H1 (cell line): ENCODE results near the gene RAPGEF1. TPM values are rescaled to one million over a fixed set of nuclear protein-coding genes. Genes with fewer than 3 reads are reported as not detected.

Source experiments
- CTCF ChIA-PET: fragments of 300-600 bp; sonication (Branson Sonifier 250); formaldehyde crosslinking; loops from one replicate; lab custom pipeline; 2021; ENCODE audit not compliant: partially characterized antibody; lab: Charles Lee
- POLR2A ChIA-PET: fragments of 300-600 bp; sonication (Branson Sonifier 250); formaldehyde crosslinking; loops from one replicate; lab custom pipeline; 2021; ENCODE audit warnings: inconsistent platforms; ENCODE audit not compliant: partially characterized antibody; lab: Charles Lee
- DNase-seq, 2 experiments: peaks; one replicate each; pipeline versions ENCODE4 v3.0.0 to v3.0.0-alpha.2; 2010 to 2022; ENCODE audit warnings: low spot score in 2 of 2, low read depth in 1 of 2, mixed read lengths in 1 of 2
- FAIRE-seq: peaks from 2 replicates; lab custom pipeline; 2011; peaks lifted over from hg19 to GRCh38; lab: Jason Lieb, UNC
- H2AFZ ChIP-seq: 2 replicates; pipeline ENCODE4 v1.8.1; 2012; ENCODE audit warnings: low read length, inconsistent platforms
- H2AK5ac ChIP-seq: 2 replicates; pipeline ENCODE4 v1.6.1; 2013; ENCODE audit warnings: low read depth, low read length
- H2BK120ac ChIP-seq: replicated peaks from 2 replicates; pipeline ENCODE3; 2013; ENCODE audit warnings: low read depth, low read length, inconsistent platforms
- H2BK12ac ChIP-seq: 2 replicates; pipeline ENCODE4 v1.6.1; 2013; ENCODE audit warnings: low read depth, low read length
- H2BK15ac ChIP-seq: 2 replicates; pipeline ENCODE4 v1.6.1; 2013; ENCODE audit warnings: low read length
- H2BK20ac ChIP-seq: 2 replicates; pipeline ENCODE4 v1.6.1; 2013; ENCODE audit warnings: low read length
- H2BK5ac ChIP-seq: 2 replicates; pipeline ENCODE4 v1.6.1; 2013; ENCODE audit warnings: low read depth, low read length
- H3K14ac ChIP-seq: 2 replicates; pipeline ENCODE4 v1.6.1; 2013; ENCODE audit warnings: inconsistent platforms; ENCODE audit not compliant: insufficient read length
- H3K18ac ChIP-seq: 2 replicates; pipeline ENCODE4 v1.6.1; 2013; ENCODE audit warnings: low read length; ENCODE audit errors: extremely low read depth
- H3K23ac ChIP-seq: 2 replicates; pipeline ENCODE4 v1.6.1; 2013; ENCODE audit warnings: inconsistent platforms; ENCODE audit not compliant: insufficient read length
- H3K23me2 ChIP-seq: 2 replicates; pipeline ENCODE4 v1.6.1; 2013; ENCODE audit warnings: low read depth, low read length
- H3K27ac ChIP-seq: 2 replicates; pipeline ENCODE4 v1.6.1; 2011; ENCODE audit warnings: low read depth, low read length, inconsistent platforms
- H3K27me3 ChIP-seq, 4 experiments: replicated peaks in 1 of 4; 1 replicate in 1 of 4; 2 replicates in 3 of 4; pipeline versions ENCODE4 v1.6.1 to v1.8.1; 2011 to 2013; ENCODE audit warnings: low read length in 3 of 4, mild to moderate bottlenecking in 3 of 4, inconsistent platforms in 2 of 4, mixed read lengths in 2 of 4, moderate library complexity in 1 of 4; ENCODE audit not compliant: control insufficient read depth in 3 of 4, insufficient read depth in 3 of 4; ENCODE audit errors: extremely low read depth in 1 of 4
- H3K36me3 ChIP-seq, 4 experiments: 2 replicates each; pipeline versions ENCODE4 v1.6.1 to v1.8.1; 2011 to 2013; ENCODE audit warnings: mild to moderate bottlenecking in 4 of 4, low read length in 3 of 4, moderate library complexity in 2 of 4, control low read depth in 1 of 4, inconsistent platforms in 1 of 4; ENCODE audit not compliant: insufficient read depth in 4 of 4, control insufficient read depth in 2 of 4
- H3K4ac ChIP-seq: replicated peaks from 2 replicates; pipeline ENCODE3; 2013; ENCODE audit warnings: low read length, low read depth, mixed read lengths, inconsistent platforms; ENCODE audit not compliant: insufficient read length
- H3K4me1 ChIP-seq, 4 experiments: replicated peaks in 1 of 4; 1 replicate in 1 of 4; 2 replicates in 3 of 4; pipeline versions ENCODE4 v1.6.1 to v1.8.1; 2011 to 2013; ENCODE audit warnings: low read length in 3 of 4, inconsistent platforms in 2 of 4, mixed read lengths in 1 of 4; ENCODE audit not compliant: insufficient read depth in 4 of 4, control insufficient read depth in 3 of 4
- H3K4me2 ChIP-seq, 2 experiments: 2 replicates each; pipeline versions ENCODE4 v1.6.1 to v1.8.1; 2011 to 2013; ENCODE audit warnings: low read depth in 2 of 2, low read length in 2 of 2, control low read depth in 1 of 2, inconsistent platforms in 1 of 2, mild to moderate bottlenecking in 1 of 2; ENCODE audit not compliant: insufficient read depth in 1 of 2
- H3K4me3 ChIP-seq, 4 experiments: fragments of 200-600, 300-600 bp in 1 of 4; sonication (generic), shearing (Covaris generic), sonication (Bioruptor Twin) in 1 of 4; 2 replicates each; pipeline versions ENCODE4 v1.5.1 to v1.8.1; 2011 to 2016; ENCODE audit warnings: low read length in 4 of 4, low read depth in 3 of 4, control low read depth in 2 of 4, inconsistent platforms in 2 of 4, mild to moderate bottlenecking in 2 of 4, mixed read lengths in 1 of 4, moderate library complexity in 1 of 4; ENCODE audit not compliant: insufficient read depth in 2 of 4; ENCODE audit errors: extremely low read depth in 1 of 4
- H3K56ac ChIP-seq: replicated peaks from 2 replicates; pipeline ENCODE3; 2013; ENCODE audit warnings: low read depth, mild to moderate bottlenecking, mixed read lengths, low read length, inconsistent platforms; ENCODE audit not compliant: insufficient read length
- H3K79me1 ChIP-seq: 2 replicates; pipeline ENCODE4 v1.6.1; 2013; ENCODE audit warnings: low read depth, low read length, control low read depth
- H3K79me2 ChIP-seq, 2 experiments: 2 replicates each; pipeline versions ENCODE4 v1.6.1 to v1.8.1; 2012 to 2013; ENCODE audit warnings: low read length in 2 of 2, mild to moderate bottlenecking in 2 of 2, inconsistent platforms in 1 of 2; ENCODE audit not compliant: insufficient read depth in 2 of 2, control insufficient read depth in 1 of 2
- H3K9ac ChIP-seq, 4 experiments: replicated peaks in 1 of 4; 1 replicate in 1 of 4; 2 replicates in 3 of 4; pipeline versions ENCODE4 v1.6.1 to v1.8.1; 2011 to 2013; ENCODE audit warnings: low read depth in 3 of 4, low read length in 3 of 4, control low read depth in 2 of 4, mild to moderate bottlenecking in 2 of 4, moderate library complexity in 2 of 4, inconsistent platforms in 1 of 4; ENCODE audit errors: extremely low read depth in 1 of 4
- H3K9me3 ChIP-seq, 2 experiments: 2 replicates each; pipeline versions ENCODE4 v1.6.1 to v1.8.1; 2012 to 2013; ENCODE audit warnings: mild to moderate bottlenecking in 2 of 2, moderate library complexity in 2 of 2, control low read depth in 1 of 2, inconsistent platforms in 1 of 2, low read depth in 1 of 2, low read length in 1 of 2, mixed read lengths in 1 of 2; ENCODE audit not compliant: insufficient read depth in 2 of 2
- H4K20me1 ChIP-seq, 2 experiments: replicated peaks in 1 of 2; 2 replicates each; pipeline versions ENCODE3 to v1.8.1; 2011 to 2013; ENCODE audit warnings: inconsistent platforms in 2 of 2, low read length in 2 of 2, mild to moderate bottlenecking in 1 of 2; ENCODE audit not compliant: insufficient read depth in 2 of 2, control insufficient read depth in 1 of 2
- H4K5ac ChIP-seq: 2 replicates; pipeline ENCODE4 v1.6.1; 2013; ENCODE audit warnings: low read length, low read depth, mixed read lengths, inconsistent platforms; ENCODE audit not compliant: insufficient read length
- H4K8ac ChIP-seq: 2 replicates; pipeline ENCODE4 v1.8.0; 2013; ENCODE audit warnings: mild to moderate bottlenecking, moderate library complexity, low read length, inconsistent platforms; ENCODE audit not compliant: insufficient read depth; ENCODE audit errors: extremely low read depth
- H4K91ac ChIP-seq: replicated peaks from 2 replicates; pipeline ENCODE3; 2013; ENCODE audit warnings: low read length, mixed read lengths, inconsistent platforms; ENCODE audit not compliant: insufficient read length
- BCL11A ChIP-seq, 2 experiments: IDR thresholded peaks; one replicate each; pipeline ENCODE4 v1.6.1; 2011; ENCODE audit warnings: low read depth in 2 of 2, low read length in 2 of 2, mild to moderate bottlenecking in 2 of 2
- GABPA ChIP-seq: IDR thresholded peaks from 2 replicates; pipeline ENCODE4 v1.6.1; 2011; ENCODE audit warnings: mild to moderate bottlenecking, low read length, moderate library complexity, borderline replicate concordance; ENCODE audit not compliant: insufficient read depth
- NANOG ChIP-seq: IDR thresholded peaks from 2 replicates; pipeline ENCODE4 v1.6.1; 2011; ENCODE audit warnings: low read length, low read depth, mild to moderate bottlenecking, inconsistent platforms; ENCODE audit not compliant: insufficient read depth, poor library complexity, severe bottlenecking
- NRF1 ChIP-seq: IDR thresholded peaks from 2 replicates; pipeline ENCODE4 v1.6.1; 2011; ENCODE audit warnings: mild to moderate bottlenecking, low read depth, low read length, improper control_type of control experiment
- RFX5 ChIP-seq: IDR thresholded peaks from 2 replicates; pipeline ENCODE4 v1.6.1; 2011; ENCODE audit warnings: low read depth, low read length, improper control_type of control experiment, borderline replicate concordance
- SRF ChIP-seq: IDR thresholded peaks from 2 replicates; pipeline ENCODE4 v1.6.1; 2011; ENCODE audit warnings: mild to moderate bottlenecking, low read depth, low read length, moderate library complexity
- ZNF274 ChIP-seq: IDR thresholded peaks from 2 replicates; pipeline ENCODE4 v1.7.0; 2012; ENCODE audit warnings: low read length, borderline replicate concordance; ENCODE audit errors: extremely low read depth
- WGBS, 2 experiments: shearing (Covaris generic) in 1 of 2; methylation state at CpG; one replicate each; pipeline versions ENCODE4 v1.1.6 to v1.1.7; 2013 to 2015; ENCODE audit warnings: low lambda C conversion rate in 2 of 2, mixed read lengths in 2 of 2, inconsistent platforms in 1 of 2, low coverage in 1 of 2, missing lambda C conversion rate in 1 of 2; ENCODE audit not compliant: insufficient replicate concordance in 2 of 2, insufficient coverage in 1 of 2, insufficient read length in 1 of 2; ENCODE audit errors: extremely low coverage in 1 of 2, missing lambda C conversion rate in 1 of 2; 5-methylcytosine and 5-hydroxymethylcytosine counted together
- polyA plus RNA-seq, 7 experiments: library from polyadenylated mRNA; depleted of rRNA in 3 of 7; stranded (reverse) in 5 of 7; unstranded in 2 of 7; fragments of >200 nt in 5 of 7; fragments of 200-250 nt in 2 of 7; gene quantifications; 1 replicate in 5 of 7; 2 replicates in 1 of 7; 4 replicates in 1 of 7; pipeline versions ENCODE4 v1.2.1 to v1.2.3, GENCODE V29; 2011 to 2013; ENCODE audit warnings: missing spikeins in 2 of 7, mixed read lengths in 2 of 7
- total RNA-seq: library from RNA; stranded (reverse); fragmentation: NEBNext Ultra II Directional; extraction: Animal tissue kit (Norgen Biotek cat#: 25700); gene quantifications from 2 replicates; pipeline ENCODE4 v1.2.1, GENCODE V29; 2021

RAPGEF1 gene
- total and polyA plus RNA-seq, 2 of the 8 experiments (the other 6 are each of a cell fraction or from before 2014, with no cell fraction given): 29.7 to 78.9 TPM

DNA sequence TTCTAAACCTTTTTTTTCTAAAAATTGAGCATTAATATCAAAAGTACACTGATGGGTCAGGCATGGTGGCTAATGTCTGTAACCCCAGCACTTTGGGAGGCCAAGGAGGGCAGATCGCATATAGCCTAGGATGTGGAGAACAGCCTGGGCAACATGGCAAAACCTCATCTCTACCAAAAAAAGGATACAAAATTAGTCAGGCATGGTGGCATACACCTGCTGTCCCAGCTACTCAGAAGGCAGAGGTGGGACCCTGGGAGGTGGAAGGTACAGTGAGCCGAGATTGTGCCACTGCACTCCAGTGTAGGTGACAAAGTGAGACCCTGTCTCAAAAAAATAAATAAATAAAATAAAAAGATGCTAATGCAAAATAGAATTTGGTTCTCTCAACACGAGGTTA is 49.4 kb downstream of the RAPGEF1 start:
- Histone ChIP-seq H2BK15ac (no peak overlapping the region), H3K9ac (no peak overlapping the region), H3K9me3 (peaks cover 5 to 6% of the 10 kb centered on the region in 2 experiments; a peak in 2 of 4 replicates), H3K27ac (no peak overlapping the region), H2BK12ac (no peak overlapping the region), H3K79me1 (peaks cover 3% of the 10 kb centered on the region), H3K79me2 (peaks cover 3 to 74% of the 10 kb centered on the region in 2 experiments; a peak in 3 of 4 replicates), H2AFZ (no peak overlapping the region), H3K27me3 (no peaks in the 10 kb centered on the region), H4K5ac (no peak overlapping the region), H3K23me2 (no peaks in the 10 kb centered on the region), H3K18ac (no peak overlapping the region), H2BK120ac (no peak overlapping the region), H4K8ac (no peak overlapping the region), H3K14ac (no peak overlapping the region), H4K20me1 (no peaks in the 10 kb centered on the region), H2BK5ac (no peak overlapping the region), H3K36me3 (peaks cover 0 to 3% (median 0%) of the 10 kb centered on the region in 4 experiments; a peak in 1 of 8 replicates), H3K4me3 (no peak overlapping the region), H3K56ac (no peak overlapping the region), H2BK20ac (no peak overlapping the region), H4K91ac (no peak overlapping the region), H2AK5ac (no peak overlapping the region), H3K4ac (no peak overlapping the region), H3K23ac (no peak overlapping the region), H3K4me2 (no peak overlapping the region), H3K4me1 (peaks cover 9 to 20% (median 15%) of the 10 kb centered on the region in 4 experiments)
- CTCF ChIA-PET: interaction anchor here (1.1 to 1.6 kb wide), 2 partner anchors 17 to 18 kb away, joined by 3 read pairs; no protein-coding TSS in a partner anchor
- no peak for DNase-seq
- FAIRE-seq: no peak
- POLR2A ChIA-PET: no interaction called here
- WGBS, 2 experiments: 71% methylated on average over 3 of the region's 3 CpGs; no CpG with 5 or more reads in 1 of the 2 experiments
- TF ChIP-seq RFX5 (no peak), GABPA (no peak), NANOG (no peak), SRF (no peak), ZNF274 (no peak), NRF1 (no peak), BCL11A (IDR thresholded peaks at IDR 0.05; ENCODE audit: low read depth in 2 of 2, low read length in 2 of 2) (no peak)
